Neural cell (in vitro differentiated cells): ENCODE measurements around the gene CDK5RAP2. TPM values are rescaled to one million over a fixed set of nuclear protein-coding genes. Genes with fewer than 3 reads are reported as not detected.

Experiments
- H2AFZ ChIP-seq: fragments of 200-600, 300-800 bp; sonication (generic), shearing (Covaris generic); 2 replicates; pipeline ENCODE4 v1.6.0; 2014; ENCODE audit warnings: low read depth, mild to moderate bottlenecking, antibody characterized with exemption, low read length, moderate library complexity
- H3F3A ChIP-seq: fragments of 200-600 bp; shearing (Covaris generic); 2 replicates; pipeline ENCODE4 v1.6.1; 2016; ENCODE audit warnings: mild to moderate bottlenecking, moderate library complexity, mixed read lengths, antibody characterized with exemption, low read length; ENCODE audit not compliant: insufficient read depth, poor library complexity, severe bottlenecking
- H3K27ac ChIP-seq: fragments of 200-600, 300-800 bp; sonication (generic), shearing (Covaris generic); 2 replicates; pipeline ENCODE4 v1.5.1; 2014; ENCODE audit warnings: mild to moderate bottlenecking, low read length, moderate library complexity
- H3K27me3 ChIP-seq: fragments of 300-800, 200-600 bp; sonication (generic), shearing (Covaris generic); 2 replicates; pipeline ENCODE4 v1.6.0; 2014; ENCODE audit warnings: mild to moderate bottlenecking, low read depth, low read length, moderate library complexity; ENCODE audit not compliant: insufficient read depth
- H3K36me3 ChIP-seq: fragments of 300-800, 200-600 bp; sonication (generic), shearing (Covaris generic); 2 replicates; pipeline ENCODE4 v1.5.1; 2014; ENCODE audit warnings: mild to moderate bottlenecking, antibody characterized with exemption, low read length, moderate library complexity; ENCODE audit not compliant: insufficient read depth
- H3K4me2 ChIP-seq: fragments of 300-800, 200-600 bp; sonication (generic), shearing (Covaris generic); 2 replicates; pipeline ENCODE4 v1.6.0; 2014; ENCODE audit warnings: mild to moderate bottlenecking, low read length
- H3K4me3 ChIP-seq: fragments of 300-800, 200-600 bp; sonication (generic), shearing (Covaris generic); 2 replicates; pipeline ENCODE4 v1.5.1; 2014; ENCODE audit warnings: mild to moderate bottlenecking, low read length, moderate library complexity
- H3K79me2 ChIP-seq: fragments of 200-600 bp; shearing (Covaris generic); replicated peaks from 2 replicates; pipeline ENCODE4 v1.6.0; 2014; ENCODE audit warnings: mild to moderate bottlenecking, low read length, moderate library complexity; ENCODE audit not compliant: insufficient read depth
- H3K9ac ChIP-seq: fragments of 300-800, 200-600 bp; sonication (generic), shearing (Covaris generic); 2 replicates; pipeline ENCODE4 v1.6.1; 2016; ENCODE audit warnings: mild to moderate bottlenecking, low read length, mixed read lengths
- H3K9me2 ChIP-seq: fragments of 200-600 bp; shearing (Covaris generic); 2 replicates; pipeline ENCODE4 v1.6.1; 2016; ENCODE audit warnings: mild to moderate bottlenecking, low read length, mixed read lengths; ENCODE audit not compliant: insufficient read depth
- H3K9me3 ChIP-seq: fragments of 200-600, 300-800 bp; sonication (generic), shearing (Covaris generic); 2 replicates; pipeline ENCODE4 v1.6.1; 2016; ENCODE audit warnings: mild to moderate bottlenecking, mixed run types, low read length, moderate library complexity, mixed read lengths
- H4K20me1 ChIP-seq: fragments of 200-600 bp; shearing (Covaris generic); 2 replicates; pipeline ENCODE4 v1.6.1; 2016; ENCODE audit warnings: mild to moderate bottlenecking, mixed run types; ENCODE audit not compliant: insufficient read depth
- CTCF ChIP-seq: fragments of 450-650 bp; IDR thresholded peaks from 2 replicates; pipeline ENCODE4 v1.5.1; 2014; ENCODE audit warnings: antibody characterized with exemption, mild to moderate bottlenecking, moderate library complexity; ENCODE audit not compliant: poor library complexity, severe bottlenecking
- EP300 ChIP-seq: fragments of 450-650 bp; conservative IDR thresholded peaks from 2 replicates; pipeline ENCODE4 v1.6.1; 2014; ENCODE audit warnings: antibody characterized with exemption, mild to moderate bottlenecking, moderate library complexity; ENCODE audit not compliant: poor library complexity, severe bottlenecking
- EZH2 ChIP-seq: fragments of 200-600, 300-800 bp; shearing (Covaris generic), sonication (generic); IDR thresholded peaks from 2 replicates; pipeline ENCODE4 v1.6.1; 2014; ENCODE audit warnings: antibody characterized with exemption, low read length, borderline replicate concordance, mild to moderate bottlenecking; ENCODE audit not compliant: insufficient read depth, poor library complexity, severe bottlenecking
- MXI1 ChIP-seq: fragments of 450-650 bp; conservative IDR thresholded peaks from 2 replicates; pipeline ENCODE4 v1.6.1; 2014; ENCODE audit warnings: antibody characterized with exemption, mild to moderate bottlenecking; ENCODE audit not compliant: poor library complexity, severe bottlenecking
- POLR2AphosphoS5 ChIP-seq: IDR thresholded peaks from 2 replicates; pipeline ENCODE4 v1.6.1; 2012
- RAD21 ChIP-seq: fragments of 450-650 bp; conservative IDR thresholded peaks from 2 replicates; pipeline ENCODE4 v1.6.1; 2014; ENCODE audit warnings: antibody characterized with exemption, mild to moderate bottlenecking, moderate library complexity
- SMC3 ChIP-seq: fragments of 450-650 bp; conservative IDR thresholded peaks from 2 replicates; pipeline ENCODE4 v1.6.1; 2014; ENCODE audit warnings: antibody characterized with exemption, mild to moderate bottlenecking, moderate library complexity; ENCODE audit not compliant: poor library complexity
- TAF1 ChIP-seq: IDR thresholded peaks from 2 replicates; pipeline ENCODE4 v1.6.1; 2012; ENCODE audit warnings: low read depth
- polyA plus RNA-seq: library from polyadenylated mRNA; depleted of rRNA; stranded (reverse); fragments of >200 nt; gene quantifications from 2 replicates; pipeline ENCODE4 v1.2.3, GENCODE V29; 2014
- TF ChIP-seq, protein P1 (sequence below): IDR thresholded peaks from 2 replicates; pipeline ENCODE4 v1.6.1; 2012; ENCODE audit warnings: borderline replicate concordance

CDK5RAP2 gene
- polyA plus RNA-seq, 1 donor from 2014 or later, result 43.3 TPM

DNA sequence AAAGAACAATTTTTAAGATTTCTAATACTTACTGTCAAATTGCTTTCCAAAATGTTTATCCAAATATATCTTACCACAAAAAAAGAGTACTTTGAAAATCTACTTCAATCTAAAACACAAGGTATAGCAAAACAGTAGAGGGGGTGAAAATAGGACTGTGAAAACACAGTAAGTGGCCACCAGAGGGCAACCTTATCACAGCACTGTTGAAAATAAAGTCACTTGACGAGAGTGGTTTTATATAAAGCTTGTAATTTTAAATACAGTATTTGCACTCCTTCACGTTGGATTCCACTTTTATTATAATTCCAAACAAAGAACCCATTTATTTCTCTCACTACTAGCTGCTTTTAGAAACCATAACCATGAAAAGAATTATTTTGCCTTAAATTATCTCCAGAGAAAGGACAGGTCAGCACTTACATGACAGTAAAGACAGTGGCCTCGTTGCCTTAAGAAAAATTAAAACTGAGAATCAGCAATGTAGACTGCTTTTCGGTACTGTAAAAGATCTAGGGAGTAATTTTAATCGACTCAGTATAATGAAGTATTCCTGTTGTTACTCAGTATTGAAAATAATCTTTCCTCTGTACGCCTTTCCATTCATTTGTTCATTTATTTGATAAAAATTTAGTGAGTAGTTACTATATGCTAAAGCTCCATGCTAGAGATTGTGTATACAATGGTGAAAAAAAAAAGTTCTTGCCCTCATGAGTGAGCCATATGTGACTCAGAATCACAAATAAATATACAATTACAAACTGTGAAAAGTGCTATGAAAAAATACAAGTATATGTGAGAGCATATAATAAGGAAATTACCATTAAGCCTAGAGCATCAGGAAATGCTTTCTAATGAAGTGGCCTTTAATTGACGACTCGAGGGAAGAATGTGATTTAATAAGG lies 40.0 kb upstream of the CDK5RAP2 start:
- Histone ChIP-seq H3K36me3 (no peaks in the 10 kb centered on the region), H3F3A (no peaks in the 10 kb centered on the region), H3K79me2 (no peaks in the 10 kb centered on the region), H3K9me2 (no peaks in the 10 kb centered on the region), H3K27me3 (no peaks in the 10 kb centered on the region), H2AFZ (no peak overlapping the region), H3K4me3 (no peak overlapping the region), H3K4me2 (no peak overlapping the region), H3K9ac (no peak overlapping the region), H3K9me3 (no peaks in the 10 kb centered on the region), H3K27ac (no peak overlapping the region), H4K20me1 (no peaks in the 10 kb centered on the region)
- TF ChIP-seq SMC3 (peak; percentile 77), RAD21 (peak; percentile 79), CTCF (peak; percentile 80), POLR2AphosphoS5 (no peak), MXI1 (no peak), EP300 (no peak), EZH2 (no peak), TAF1 (no peak)
- TF ChIP-seq, protein P1, sequence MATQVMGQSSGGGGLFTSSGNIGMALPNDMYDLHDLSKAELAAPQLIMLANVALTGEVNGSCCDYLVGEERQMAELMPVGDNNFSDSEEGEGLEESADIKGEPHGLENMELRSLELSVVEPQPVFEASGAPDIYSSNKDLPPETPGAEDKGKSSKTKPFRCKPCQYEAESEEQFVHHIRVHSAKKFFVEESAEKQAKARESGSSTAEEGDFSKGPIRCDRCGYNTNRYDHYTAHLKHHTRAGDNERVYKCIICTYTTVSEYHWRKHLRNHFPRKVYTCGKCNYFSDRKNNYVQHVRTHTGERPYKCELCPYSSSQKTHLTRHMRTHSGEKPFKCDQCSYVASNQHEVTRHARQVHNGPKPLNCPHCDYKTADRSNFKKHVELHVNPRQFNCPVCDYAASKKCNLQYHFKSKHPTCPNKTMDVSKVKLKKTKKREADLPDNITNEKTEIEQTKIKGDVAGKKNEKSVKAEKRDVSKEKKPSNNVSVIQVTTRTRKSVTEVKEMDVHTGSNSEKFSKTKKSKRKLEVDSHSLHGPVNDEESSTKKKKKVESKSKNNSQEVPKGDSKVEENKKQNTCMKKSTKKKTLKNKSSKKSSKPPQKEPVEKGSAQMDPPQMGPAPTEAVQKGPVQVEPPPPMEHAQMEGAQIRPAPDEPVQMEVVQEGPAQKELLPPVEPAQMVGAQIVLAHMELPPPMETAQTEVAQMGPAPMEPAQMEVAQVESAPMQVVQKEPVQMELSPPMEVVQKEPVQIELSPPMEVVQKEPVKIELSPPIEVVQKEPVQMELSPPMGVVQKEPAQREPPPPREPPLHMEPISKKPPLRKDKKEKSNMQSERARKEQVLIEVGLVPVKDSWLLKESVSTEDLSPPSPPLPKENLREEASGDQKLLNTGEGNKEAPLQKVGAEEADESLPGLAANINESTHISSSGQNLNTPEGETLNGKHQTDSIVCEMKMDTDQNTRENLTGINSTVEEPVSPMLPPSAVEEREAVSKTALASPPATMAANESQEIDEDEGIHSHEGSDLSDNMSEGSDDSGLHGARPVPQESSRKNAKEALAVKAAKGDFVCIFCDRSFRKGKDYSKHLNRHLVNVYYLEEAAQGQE, result no peak

- TF ChIP-seq EZH2, result no peak
- no peak for TF ChIP-seq MXI1
- TF ChIP-seq, protein P1, result no peak
- no peak for TF ChIP-seq CTCF
- no peak for TF ChIP-seq EP300
- TF ChIP-seq SMC3, result no peak
- no peak for TF ChIP-seq POLR2AphosphoS5
- TF ChIP-seq RAD21, result no peak
- TF ChIP-seq TAF1, result no peak
- Histone ChIP-seq H3K9me2 (no peaks in the 10 kb centered on the region), H3K27me3 (no peaks in the 10 kb centered on the region), H4K20me1 (no peaks in the 10 kb centered on the region), H2AFZ (no peak overlapping the region), H3K4me3 (no peak overlapping the region), H3K9me3 (no peaks in the 10 kb centered on the region), H3F3A (no peaks in the 10 kb centered on the region), H3K9ac (no peak overlapping the region), H3K4me2 (no peak overlapping the region), H3K79me2 (no peaks in the 10 kb centered on the region), H3K36me3 (no peaks in the 10 kb centered on the region), H3K27ac (no peak overlapping the region)
Measured at GRCh38 chr9:120616966-120617935, 37.3 kb upstream of the CDK5RAP2 start.
